ENCODE data around the gene KIF21A.

Gene KIF21A

DNA sequence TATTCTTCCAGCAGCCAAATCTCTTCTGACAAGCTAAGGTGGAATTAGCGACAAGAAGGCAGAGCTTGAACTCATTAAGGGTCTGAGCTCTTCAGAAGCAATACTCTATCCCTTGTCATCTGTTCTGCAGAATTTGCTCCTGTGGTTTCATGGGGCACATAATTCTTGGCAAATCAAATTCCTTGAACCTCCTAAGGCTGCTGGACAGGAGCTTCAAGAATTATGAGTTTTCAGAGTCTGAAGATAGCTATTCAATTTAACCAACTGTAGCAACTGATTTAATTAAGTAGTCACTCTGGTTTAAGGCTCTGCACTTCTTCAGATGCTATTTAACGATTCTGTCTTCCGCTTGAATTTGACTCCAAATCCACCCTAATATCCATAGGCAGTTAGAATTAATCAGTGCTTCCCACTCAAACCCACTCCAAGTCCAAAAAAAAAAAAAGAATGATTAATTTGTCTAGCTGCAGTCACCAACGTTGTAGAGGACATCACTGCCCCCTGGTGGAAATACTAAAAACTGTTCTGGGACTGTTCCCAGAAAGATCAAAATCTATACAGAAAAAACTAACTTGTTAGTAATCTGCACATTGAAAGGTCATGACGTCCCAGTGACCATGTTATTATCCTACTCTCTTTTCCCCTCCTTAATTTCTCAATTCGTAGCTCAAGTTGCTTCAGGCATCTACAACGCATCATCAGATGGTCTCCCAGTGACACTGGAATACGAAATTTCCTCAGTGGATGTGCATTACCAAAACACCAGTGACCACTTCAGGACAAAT, 169.9 kb downstream of the KIF21A start:
- DNase-seq, result no peak

DNA sequence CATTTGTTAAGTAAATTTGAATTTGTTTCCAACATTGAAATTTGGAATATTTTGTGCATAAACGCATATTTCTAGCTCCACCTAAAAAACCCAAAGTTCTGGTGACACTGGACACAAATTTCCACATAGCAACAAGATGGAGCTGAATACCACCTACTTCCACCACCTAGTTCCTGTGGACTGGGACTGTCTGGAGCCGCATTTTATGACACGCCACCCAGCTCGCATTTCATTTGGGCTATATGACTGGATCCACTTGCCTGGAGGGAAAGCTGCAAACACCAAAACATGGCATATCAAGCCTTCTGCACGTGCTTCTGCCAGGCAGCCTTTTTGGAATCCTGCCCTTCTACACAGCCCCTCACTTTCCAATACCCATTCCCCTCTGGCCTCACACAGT, 173.4 kb downstream of the KIF21A start:
- DNase-seq, result no peak

DNA sequence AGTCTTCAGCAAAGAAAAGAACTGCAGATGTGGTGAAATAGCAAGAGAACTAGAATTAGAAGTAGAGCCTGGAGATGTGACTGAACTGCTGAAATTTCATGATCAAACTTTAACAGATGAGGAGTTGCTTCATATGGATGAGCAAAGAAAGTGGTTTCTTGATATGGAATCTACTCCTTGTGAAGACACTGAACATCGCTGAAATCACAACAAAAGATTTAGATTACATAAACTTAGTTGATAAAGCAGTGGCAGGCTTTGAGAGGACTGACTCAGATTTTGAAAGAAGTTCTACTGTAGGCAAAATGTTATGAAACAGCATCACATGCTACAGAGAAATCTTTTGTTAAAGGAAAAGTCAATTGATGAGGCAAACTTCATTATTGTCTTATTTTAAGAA, 175.0 kb downstream of the KIF21A start:
- no peak for DNase-seq

DNA sequence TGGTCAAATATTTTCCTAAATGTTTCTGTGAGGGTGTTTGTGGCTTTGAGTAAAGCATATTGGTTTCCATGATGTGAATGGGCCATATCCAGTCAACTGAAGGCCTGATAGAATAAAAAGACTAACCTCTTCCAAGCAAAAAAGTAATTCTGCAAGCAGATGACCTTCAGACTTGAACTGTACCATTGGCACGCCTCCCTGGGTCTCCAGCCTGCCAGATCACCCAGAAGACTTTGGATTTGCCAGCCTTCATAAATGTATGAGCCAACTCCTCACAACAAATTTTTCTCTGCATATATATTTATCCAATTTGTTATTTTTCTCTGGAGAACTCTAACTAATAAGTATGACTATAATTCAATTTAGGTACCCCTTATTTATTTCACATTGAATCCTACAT, 190.3 kb downstream of the KIF21A start:
- no peak for DNase-seq
